GM12801 (cell line): ENCODE measurements around the gene CCDC197.

Source experiments
- CTCF ChIP-seq: IDR thresholded peaks from one replicate; pipeline ENCODE4 v1.5.1; 2011; ENCODE audit warnings: control low read depth; ENCODE audit not compliant: insufficient read length; ENCODE audit errors: extremely low read depth

CCDC197 gene

DNA sequence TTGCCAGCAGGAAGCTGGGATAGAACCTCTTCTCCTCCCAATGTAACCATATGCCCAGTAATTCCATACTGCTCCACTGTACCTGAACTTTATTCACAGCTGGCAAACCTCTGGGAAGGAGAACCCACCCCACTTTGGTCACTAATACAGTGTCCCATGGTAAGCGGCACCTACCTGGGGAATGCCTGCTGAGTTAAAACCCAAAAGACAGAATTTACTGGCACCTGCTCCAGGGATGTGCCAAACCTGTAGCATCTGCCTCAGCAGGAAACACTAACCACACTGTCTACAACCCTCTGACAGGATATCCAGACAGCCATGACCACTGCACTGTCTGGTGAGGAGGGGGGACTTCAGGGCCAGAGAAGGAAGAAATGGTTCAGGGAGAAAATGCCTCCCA lies 57.3 kb downstream of the CCDC197 start:
- TF ChIP-seq CTCF = no peak

GRCh38 chr14:94054936-94055335 lies 57.8 kb downstream of the CCDC197 start:
- TF ChIP-seq CTCF = no peak

DNA sequence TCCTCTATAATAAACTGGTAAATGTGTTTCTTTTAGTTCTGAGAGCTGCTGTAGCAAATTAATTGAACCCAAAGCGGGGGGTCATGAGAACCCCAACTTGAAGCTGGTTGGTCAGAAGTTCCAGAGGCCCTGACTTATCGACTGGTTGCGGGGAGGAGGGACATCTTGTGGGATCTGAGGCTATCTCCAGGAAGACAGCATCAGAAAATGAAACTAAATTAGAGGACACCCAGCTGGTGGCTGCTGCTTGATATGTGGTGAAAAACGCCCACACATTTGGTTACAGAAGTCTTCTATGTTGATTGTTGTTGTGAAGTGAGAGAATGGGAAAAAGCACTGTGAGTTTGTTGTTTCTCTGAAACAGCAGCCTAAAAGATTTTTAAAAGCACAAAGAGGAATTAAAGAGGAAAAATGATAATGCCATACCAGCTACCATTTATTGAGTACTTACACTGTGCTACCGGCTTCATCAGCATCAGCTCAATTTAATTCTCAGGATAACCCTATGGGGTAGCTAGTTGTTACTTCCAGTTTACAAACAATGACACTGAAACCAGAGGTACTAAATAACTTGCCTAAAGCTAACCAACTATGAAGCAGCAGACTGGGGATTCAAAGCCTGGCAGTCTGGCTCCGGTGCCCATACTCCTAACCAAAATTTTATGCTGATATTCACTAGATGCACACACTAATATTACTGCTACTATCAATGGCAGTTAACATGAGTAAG lies 59.6 kb downstream of the CCDC197 start:
- TF ChIP-seq CTCF = no peak

- TF ChIP-seq CTCF = no peak
These were observed 61.1 kb downstream of the CCDC197 start for GRCh38 chr14:94058128-94058673.
